ENCODE measurements around the gene SAMD10.
"Not testable (repeated sequence)": the region's sequence is repeated elsewhere in the genome, so short reads cannot be mapped to it uniquely, and the experiment has no call there.

Gene SAMD10

DNA sequence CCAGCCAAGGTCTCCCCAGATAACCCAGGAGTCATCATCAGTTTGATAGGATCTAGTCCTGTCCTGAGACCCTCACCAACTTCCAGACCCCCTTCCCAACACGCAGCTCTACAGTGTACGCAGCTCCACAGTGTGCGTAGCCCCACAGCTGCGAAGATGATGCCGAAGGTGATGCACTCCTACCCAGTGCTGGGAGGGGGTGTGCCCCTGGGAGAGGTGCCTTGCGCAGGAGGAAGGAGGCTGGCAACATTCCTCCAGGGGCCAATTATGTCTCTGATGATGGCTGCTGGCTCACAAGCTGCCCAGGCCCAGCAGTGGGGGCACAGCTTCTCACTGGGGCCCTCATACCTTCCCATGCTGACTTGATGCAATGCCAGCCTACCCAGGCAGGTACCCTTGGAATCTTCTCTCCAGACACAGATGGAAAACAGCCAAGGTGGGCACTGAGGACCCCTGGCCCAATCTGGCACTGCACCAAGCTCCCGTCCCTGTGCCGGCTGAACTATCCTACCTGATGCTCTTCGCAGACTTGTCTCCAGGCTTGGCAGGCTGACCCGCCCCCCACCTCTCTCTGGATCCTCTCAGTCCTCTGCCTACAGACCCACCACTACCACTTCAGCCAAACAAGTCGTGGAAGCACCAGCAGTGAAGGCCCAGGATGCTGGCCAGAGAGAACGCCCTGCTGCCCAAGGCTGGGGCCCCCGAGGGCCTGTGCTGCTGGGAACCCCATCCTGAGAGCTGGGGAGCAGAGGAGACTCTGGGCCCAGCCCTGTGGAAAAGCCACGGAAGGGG lies 11.1 kb downstream of the SAMD10 start:
- no peak for DNase-seq

DNA sequence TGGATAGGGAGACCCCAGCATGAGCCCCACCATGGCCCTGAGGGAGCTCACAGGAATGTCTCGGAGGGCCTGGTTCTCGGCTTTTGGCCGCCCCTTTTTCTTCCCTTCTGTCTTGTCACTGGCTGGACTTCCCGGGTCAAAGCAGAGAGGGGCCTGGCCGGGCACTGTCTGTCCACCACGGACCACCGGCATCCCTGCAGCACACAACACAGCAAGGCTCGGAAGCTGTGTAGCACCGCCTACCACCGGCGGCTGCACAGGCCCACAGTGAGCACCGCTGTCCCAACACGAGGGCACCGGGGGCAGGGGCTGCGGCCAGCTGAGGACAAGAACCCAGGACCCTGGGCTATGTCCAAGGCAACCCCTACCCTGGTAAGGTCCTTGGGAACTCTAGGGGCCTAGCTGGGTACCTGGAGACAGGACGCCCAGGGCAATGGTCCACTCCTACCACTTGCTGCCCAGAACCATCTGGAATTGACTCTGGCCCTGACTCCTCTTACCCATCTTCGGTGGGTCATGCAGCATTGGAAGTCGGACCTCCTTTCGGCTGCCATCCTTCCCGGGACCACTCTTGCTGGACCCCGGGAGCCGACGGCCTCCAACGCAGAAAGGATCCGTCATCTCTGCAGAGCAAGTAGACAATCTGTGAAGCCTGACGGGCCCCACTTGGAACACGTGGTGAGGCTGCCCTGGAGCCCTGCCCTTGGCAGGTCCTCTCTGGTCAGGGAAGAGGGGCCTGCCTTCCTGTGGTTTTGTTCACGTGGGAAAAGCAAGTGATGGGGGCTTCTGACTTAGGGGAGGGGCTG lies 11.9 kb downstream of the SAMD10 start:
- DNase-seq: no peak

DNA sequence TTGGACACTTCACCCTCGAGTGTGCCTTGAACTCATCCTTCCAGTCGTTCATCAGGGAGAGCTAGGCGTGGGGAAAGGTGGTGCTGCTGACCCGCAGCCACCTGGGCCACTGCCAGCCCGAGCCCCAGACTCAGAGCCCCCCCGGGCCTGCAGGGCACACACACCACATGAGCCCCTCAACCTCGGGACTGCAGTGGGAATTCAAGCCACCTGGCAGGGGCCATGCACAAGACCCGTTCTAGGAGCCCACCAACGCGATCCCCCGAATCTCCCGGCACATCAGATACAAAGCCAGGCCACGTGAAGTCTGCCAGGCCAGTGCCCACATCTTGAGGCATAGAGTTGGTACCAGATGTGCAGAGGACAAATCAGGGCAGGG lies 12.5 kb downstream of the SAMD10 start:
- no peak for DNase-seq

- DNase-seq: no peak
These were observed 13.1 kb downstream of the SAMD10 start for GRCh38 chr20:63966172-63966943.

DNA sequence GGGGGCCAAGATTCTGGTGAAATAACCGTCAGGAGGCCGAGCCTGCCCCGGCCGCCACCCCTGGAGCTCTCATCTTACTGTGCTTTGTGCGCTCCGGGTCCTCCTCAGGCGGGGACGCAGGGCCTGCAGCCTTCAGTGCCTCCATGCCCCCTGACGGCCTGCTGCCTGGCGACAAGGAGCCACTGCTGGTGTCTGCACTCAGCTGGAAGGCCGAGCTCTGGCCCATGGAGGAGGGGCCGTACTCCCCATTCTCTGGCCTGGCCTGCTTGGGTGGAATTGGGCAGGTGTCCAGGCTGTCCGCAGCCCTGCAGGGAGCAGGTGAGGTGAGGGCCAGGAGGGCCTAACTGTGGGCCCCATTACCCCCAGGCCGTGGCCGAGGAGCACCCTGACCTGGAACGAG lies 15.0 kb downstream of the SAMD10 start:
- no peak for DNase-seq

GRCh38 chr20:63963784-63964301 lies 15.6 kb downstream of the SAMD10 start:
- no peak for DNase-seq

- no peak for DNase-seq
These were observed 16.1 kb downstream of the SAMD10 start for GRCh38 chr20:63963348-63963741.

DNA sequence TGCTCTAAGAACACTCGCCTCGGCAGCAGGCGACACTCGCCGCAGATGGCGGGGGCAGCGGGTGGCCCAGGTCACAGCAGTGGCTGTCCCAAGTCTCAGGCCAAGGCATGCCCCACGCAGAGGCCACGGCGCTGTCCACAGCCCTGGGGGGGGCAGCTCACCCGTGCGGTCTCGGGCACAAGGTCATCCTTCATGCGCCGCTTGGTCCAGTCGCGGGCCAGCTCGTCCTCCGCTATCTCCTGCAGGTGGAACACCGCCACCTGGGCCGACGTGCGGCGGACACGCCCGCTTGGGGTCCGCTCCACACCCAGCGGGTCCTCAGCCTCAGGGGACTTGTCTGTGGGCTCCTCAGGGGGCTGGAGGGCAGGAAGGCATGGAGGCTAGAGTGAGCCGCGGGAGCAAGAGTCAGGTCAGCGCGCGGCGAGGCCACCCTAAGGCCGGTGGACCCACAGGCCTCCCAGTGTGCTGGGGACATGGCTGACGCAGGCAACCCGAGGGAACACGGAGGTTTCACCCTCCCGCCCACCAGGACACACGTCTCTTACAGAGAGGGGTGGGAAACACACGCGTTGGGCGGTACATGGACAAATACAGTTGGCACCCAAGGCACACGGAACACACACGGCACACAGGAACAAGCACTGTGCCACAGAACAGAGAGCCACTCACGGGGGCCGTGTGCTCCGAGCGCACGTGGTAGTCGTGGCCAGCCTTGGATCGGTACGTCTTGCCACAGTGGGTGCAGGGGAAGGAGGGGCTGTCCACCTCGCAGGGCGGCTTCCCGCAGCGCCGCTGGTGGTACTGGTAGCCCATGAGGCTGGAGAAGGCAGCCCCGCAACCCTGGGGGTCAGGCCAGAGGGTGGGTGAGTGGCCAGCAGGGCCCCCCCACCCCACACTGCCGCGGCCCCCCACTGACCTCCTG lies 16.8 kb downstream of the SAMD10 start:
- no peak for DNase-seq

DNA sequence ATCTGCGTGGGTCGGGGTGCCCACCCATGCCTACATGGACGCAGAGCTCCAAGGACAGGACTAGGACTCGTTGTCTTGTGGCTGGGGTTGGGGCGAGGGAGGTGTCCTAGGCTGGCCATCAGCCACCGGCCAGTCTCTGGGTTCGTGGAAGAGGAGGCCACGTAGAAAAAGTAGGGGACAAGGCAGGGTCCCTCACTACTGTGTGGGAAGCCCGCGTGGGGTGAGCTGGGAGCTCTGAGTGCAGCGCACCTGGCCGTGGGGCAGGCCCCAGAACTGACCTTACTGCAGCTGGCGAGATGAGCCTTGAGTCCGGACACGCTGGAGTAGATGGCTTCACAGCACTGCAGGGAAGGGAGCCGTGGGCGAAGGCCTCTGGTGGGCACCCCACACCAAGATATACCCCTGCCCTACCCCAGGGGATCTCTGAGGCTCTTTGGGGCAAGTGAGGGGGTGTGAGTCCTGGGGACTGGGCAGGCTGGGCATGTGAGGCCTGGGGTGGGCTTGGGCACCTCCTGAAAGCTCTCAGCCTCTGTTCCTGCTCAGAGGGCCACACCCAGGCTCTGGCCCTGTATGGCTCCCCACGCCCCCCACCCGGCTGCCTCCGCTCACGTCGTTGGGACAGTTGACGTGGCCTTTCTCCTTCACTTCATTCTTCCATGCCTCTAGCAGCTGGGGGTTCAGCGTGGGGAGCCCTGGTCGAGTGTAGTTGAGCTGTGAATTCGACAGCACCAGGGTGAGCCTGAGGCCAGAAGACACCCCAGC lies 17.6 kb downstream of the SAMD10 start:
- no peak for DNase-seq

GRCh38 chr20:63960654-63961621 lies 18.5 kb downstream of the SAMD10 start:
- not testable (repeated sequence) for DNase-seq

- no peak for DNase-seq
These were observed 19.8 kb downstream of the SAMD10 start for GRCh38 chr20:63959699-63960075.

GRCh38 chr20:63958964-63959698 lies 20.3 kb downstream of the SAMD10 start:
- DNase-seq: no peak

DNA sequence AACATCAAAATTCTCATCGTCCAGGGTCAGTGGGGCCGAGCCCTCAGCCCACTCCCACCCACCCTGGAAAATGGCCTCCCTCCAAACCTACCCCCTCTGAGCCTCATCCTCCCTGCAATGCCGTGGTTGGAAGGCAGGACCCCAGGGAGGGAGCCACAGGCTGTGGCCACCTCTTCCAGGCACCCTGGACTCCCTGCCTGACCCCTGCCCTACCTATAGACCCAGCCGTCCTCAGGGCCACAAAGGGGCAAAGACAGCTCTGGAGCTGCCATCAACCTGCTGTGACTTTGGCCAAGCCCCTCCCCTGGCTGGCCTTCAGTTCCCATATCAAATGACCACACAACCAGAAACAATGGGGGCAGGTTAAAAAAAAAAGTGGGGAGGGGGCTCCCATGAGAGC lies 21.0 kb downstream of the SAMD10 start:
- DNase-seq: no peak

GRCh38 chr20:63957690-63958441 lies 21.6 kb downstream of the SAMD10 start:
- no peak for DNase-seq

GRCh38 chr20:63957004-63957689 lies 22.3 kb downstream of the SAMD10 start:
- peak; percentile 66 for DNase-seq

DNA sequence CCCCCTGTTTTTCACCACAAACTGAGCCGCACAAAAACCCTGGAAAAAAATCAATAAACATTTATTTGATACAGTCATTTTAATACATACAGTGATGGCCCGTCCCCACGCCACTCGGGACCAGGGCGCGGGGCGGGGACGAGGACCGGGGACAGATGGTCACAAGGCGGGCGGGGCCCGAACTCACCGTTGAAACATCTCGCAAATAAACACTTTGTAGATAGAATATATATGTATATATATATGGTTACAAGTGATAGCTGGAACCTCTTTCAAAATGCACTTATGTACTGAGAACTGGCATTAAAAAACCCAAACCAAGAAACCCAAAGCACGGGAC lies 22.8 kb downstream of the SAMD10 start:
- no peak for DNase-seq

DNA sequence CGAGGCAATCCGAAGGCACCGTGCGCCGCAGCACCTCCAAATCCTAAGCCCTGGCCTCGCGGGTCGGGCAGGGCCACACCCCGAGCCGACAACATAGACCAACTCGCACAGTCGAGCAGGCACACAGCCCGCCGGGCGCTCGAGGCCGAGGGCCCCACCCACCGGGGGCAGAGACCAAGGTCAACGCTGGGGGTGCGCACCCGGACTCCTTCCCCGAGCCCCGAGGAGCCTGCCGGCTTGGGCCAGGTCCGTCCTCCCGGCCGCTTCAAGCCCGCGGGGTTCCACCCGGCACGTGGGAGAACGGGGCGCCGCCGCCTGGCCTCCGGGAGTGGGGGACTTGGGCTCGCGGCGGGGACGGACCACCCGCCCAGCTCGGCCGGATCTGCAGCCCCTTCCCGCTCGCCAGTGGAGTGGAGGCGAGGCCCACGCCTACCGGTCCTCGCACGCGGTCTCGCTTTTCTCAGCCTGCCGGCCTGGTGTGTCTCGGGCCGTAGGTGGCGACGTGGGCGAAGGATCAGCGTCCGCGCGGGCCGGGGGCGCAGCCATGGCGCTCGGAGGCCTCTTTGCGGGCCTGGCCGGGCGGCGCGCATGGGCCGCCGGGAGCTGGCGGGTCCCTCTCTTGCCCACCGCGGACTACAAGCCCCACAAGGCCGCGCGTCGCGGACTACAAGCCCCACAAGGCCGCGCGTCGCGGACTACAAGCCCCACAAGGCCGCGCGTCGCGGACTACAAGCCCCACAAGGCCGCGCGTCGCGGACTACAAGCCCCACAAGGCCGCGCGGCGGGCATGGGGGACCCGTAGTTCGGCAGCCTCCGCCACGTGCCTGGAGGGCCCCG lies 23.4 kb downstream of the SAMD10 start, which contains the start of gene UCKL1:
Gene UCKL1, minus strand, starts transcription at position 590 of the 837 bp plus-strand sequence. Its CDS starts 44 bp downstream, at position 546.
- peak; percentile 94 for DNase-seq

Data from eye (tissue), 1 donor.